Activated B cell treated with CpG ODN at 0.5 μM for 24 hours (primary cell): ENCODE results near the gene GDPD2. TPM values are rescaled to one million over a fixed set of nuclear protein-coding genes. Genes with fewer than 3 reads are reported as not detected.

Source experiments
- ATAC-seq: fragments of 200-7000 bp; cut with Tn5 transposase; one replicate; pipeline ENCODE4 v1.10.0; 2021; ENCODE audit warnings: low read depth, mild to moderate bottlenecking, moderate library complexity
- CTCF ChIA-PET: fragments of 350-600 bp; sonication (Branson Sonifier 250); formaldehyde crosslinking; loops from one replicate; lab custom pipeline; 2021; ENCODE audit warnings: antibody characterized with exemption; lab: Charles Lee
- POLR2A ChIA-PET: fragments of 350-600 bp; sonication (Branson Sonifier 250); formaldehyde crosslinking; loops from one replicate; lab custom pipeline; 2021; ENCODE audit warnings: antibody characterized with exemption; lab: Charles Lee
- DNase-seq: peaks from one replicate; pipeline ENCODE4 v3.0.0; 2022
- H3K27ac Mint-ChIP-seq: one replicate; pipeline ENCODE4 v1.8.0; 2020; ENCODE audit warnings: mixed read lengths
- H3K27me3 Mint-ChIP-seq: one replicate; pipeline ENCODE4 v1.8.0; 2021; ENCODE audit warnings: mixed read lengths
- H3K36me3 Mint-ChIP-seq: one replicate; pipeline ENCODE4 v1.8.0; 2021; ENCODE audit warnings: low read depth, mixed read lengths
- H3K4me1 Mint-ChIP-seq: one replicate; pipeline ENCODE4 v1.8.0; 2021; ENCODE audit warnings: mixed read lengths
- H3K4me3 Mint-ChIP-seq: one replicate; pipeline ENCODE4 v1.8.0; 2020; ENCODE audit warnings: mild to moderate bottlenecking, mixed read lengths
- H3K9me3 Mint-ChIP-seq: one replicate; pipeline ENCODE4 v1.8.0; 2020; ENCODE audit warnings: mixed read lengths
- CTCF ChIP-seq: fragments of 200-600 bp; IDR thresholded peaks from one replicate; pipeline ENCODE4 v1.8.0; 2022; ENCODE audit warnings: antibody characterized with exemption, mild to moderate bottlenecking
- intact Hi-C: fragments of 100-400 bp; cut with micrococcal nuclease; formaldehyde crosslinking; loops from one replicate; pipeline ENCODE4 v1.15.1; 2024
- total RNA-seq: library from RNA; stranded (reverse); gene quantifications from 2 replicates; pipeline ENCODE4 v1.2.3, GENCODE V29; 2022

Gene GDPD2
- total RNA-seq, 1 donor from 2014 or later: not detected

GRCh38 chrX:70410921-70411320 lies 12.2 kb upstream of the GDPD2 start:
- intact Hi-C loops: no loop called here
- H3K9me3 Mint-ChIP-seq: no peaks in the 10 kb centered on the region
- CTCF ChIA-PET: no interaction called here
- no peaks in the 10 kb centered on the region for H3K27me3 Mint-ChIP-seq
- POLR2A ChIA-PET: no interaction called here
- TF ChIP-seq CTCF: no peak
- H3K4me1 Mint-ChIP-seq: peaks cover 7% of the 10 kb centered on the region
- H3K27ac Mint-ChIP-seq: no peak overlapping the region
- no peak overlapping the region for H3K4me3 Mint-ChIP-seq
- peak; percentile 18 for ATAC-seq
- no peaks in the 10 kb centered on the region for H3K36me3 Mint-ChIP-seq
- DNase-seq: no peak

DNA sequence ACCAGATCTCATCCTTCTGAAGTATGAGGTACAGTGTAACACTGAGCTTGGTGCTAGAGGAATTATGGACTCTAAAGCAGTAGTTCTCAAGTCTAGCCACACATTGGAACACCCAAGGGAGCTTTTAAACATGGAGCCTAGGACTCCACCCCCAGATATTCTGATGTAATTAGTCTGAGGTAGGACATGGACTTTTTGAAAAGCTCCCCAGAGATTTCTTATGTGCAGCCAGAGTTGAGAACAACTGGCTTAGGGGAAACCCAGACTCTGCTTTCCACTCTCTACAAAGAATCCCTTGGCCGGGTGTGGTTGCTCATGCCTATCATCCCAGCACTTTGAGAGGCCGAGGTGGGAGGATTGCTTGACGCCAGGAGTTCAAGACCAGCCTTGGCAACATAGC lies 11.6 kb upstream of the GDPD2 start:
- TF ChIP-seq CTCF: no peak
- Mint-ChIP-seq H3K9me3 (no peaks in the 10 kb centered on the region), H3K36me3 (no peaks in the 10 kb centered on the region), H3K27ac (no peak overlapping the region), H3K4me3 (no peak overlapping the region), H3K27me3 (no peaks in the 10 kb centered on the region), H3K4me1 (peaks cover 7% of the 10 kb centered on the region)
- CTCF ChIA-PET: no interaction called here
- intact Hi-C loops: no loop called here
- POLR2A ChIA-PET: no interaction called here
- DNase-seq (no peak), ATAC-seq (peak; percentile 50)

DNA sequence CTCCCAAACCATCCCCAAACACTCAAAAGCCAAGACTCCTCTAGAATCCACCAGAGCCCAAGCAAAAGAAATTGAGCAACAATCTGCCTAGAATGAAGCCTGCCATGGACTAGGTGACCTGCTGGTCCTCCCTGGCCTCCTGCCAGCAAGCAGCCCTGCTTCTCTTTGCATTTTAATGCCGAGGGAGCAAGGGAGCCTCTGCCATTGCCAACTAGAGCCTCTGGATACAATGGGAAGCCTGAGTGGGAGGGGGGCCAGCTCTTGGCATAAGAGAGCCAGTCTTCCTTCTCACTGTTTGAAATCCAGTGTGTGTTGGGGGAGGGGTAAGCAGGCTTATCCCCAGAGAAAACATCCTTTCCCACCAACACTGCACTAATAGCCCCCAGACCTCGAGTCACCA lies 1.5 kb upstream of the GDPD2 start:
- Mint-ChIP-seq H3K4me3 (no peak overlapping the region), H3K27me3 (no peaks in the 10 kb centered on the region), H3K4me1 (no peaks in the 10 kb centered on the region), H3K27ac (no peak overlapping the region), H3K36me3 (no peaks in the 10 kb centered on the region), H3K9me3 (no peaks in the 10 kb centered on the region)
- ChIA-PET POLR2A (no interaction called here), CTCF (no interaction called here)
- intact Hi-C loops: no loop called here
- ATAC-seq: no peak
- no peak for DNase-seq
- TF ChIP-seq CTCF: no peak

DNA sequence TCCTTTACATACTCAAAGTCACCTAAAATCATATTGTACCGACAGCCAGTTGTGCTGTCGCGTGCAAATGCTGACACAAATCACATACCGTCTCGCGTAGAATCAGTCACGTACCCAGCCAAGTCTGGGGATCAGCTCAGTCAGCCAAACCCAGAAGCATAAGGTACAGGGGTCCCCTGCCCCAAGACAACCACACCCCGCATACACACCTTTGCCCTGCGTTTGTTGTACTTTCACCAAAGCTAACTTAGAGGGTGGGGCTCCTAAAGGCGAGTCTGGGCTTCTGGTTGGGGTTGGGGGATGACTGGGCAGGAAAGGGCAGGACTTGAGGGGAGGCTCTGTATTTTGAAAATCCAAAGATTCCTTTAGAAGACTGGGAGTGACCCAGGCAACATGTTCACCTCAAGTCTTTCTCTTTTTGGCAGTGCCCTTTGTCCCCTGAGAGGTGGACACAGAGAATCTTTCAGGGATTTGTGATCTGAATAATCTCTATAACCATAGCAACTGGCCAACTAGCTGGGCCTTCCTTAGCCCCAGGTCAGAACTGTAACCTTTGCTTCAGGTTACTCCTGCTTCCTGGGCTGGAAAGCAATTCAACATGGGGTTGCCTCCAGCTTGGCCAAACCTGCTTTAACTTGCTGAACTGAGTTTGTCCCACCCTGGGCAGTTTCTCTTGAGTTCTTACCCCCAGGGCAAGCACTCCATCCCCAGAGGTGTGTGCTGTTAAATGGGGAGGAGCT lies 992 bp downstream of the GDPD2 start:
- Mint-ChIP-seq H3K4me1 (no peaks in the 10 kb centered on the region), H3K27ac (no peak overlapping the region)

GRCh38 chrX:70424801-70425200 lies 1.7 kb downstream of the GDPD2 start:
- intact Hi-C loops: no loop called here
- ChIA-PET POLR2A (no interaction called here), CTCF (no interaction called here)
- ATAC-seq (no peak), DNase-seq (no peak)
- H3K4me3 Mint-ChIP-seq: no peak overlapping the region
- no peaks in the 10 kb centered on the region for H3K4me1 Mint-ChIP-seq
- H3K9me3 Mint-ChIP-seq: no peaks in the 10 kb centered on the region
- H3K36me3 Mint-ChIP-seq: no peaks in the 10 kb centered on the region
- TF ChIP-seq CTCF: no peak
- no peak overlapping the region for H3K27ac Mint-ChIP-seq
- H3K27me3 Mint-ChIP-seq: no peaks in the 10 kb centered on the region

More for the DNA sequence above, 992 bp downstream of the GDPD2 start:
- DNase-seq (no peak), ATAC-seq (no peak)
- no peak for TF ChIP-seq CTCF
- intact Hi-C loops: no loop called here
- ChIA-PET POLR2A (no interaction called here), CTCF (no interaction called here)
- no peaks in the 10 kb centered on the region for H3K9me3 Mint-ChIP-seq
- no peaks in the 10 kb centered on the region for H3K36me3 Mint-ChIP-seq
- no peak overlapping the region for H3K4me3 Mint-ChIP-seq
- no peaks in the 10 kb centered on the region for H3K27me3 Mint-ChIP-seq
